ENCODE results near the gene HMGN4.

HMGN4 gene

DNA sequence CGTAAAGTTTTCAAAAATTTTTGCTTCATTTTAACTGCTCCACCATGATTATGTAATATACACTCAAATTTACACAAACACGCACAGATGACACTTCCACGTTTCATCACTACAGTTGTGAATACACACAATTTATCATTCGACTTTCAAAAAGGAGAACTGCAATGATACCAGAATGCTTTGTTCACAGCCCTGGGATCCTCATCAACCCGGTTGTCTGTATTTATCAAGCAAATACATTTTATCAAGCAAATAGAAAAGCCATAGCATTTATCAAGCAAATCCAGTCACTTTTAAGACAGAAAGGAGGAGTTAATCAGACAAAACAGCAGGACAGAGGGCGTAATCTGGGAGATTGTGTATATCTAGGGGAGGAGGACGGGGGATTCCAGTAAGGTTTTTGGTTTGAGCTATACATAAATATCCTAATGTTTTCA is 38.3 kb downstream of the HMGN4 start:
- no peak overlapping the region for H3K4me3 ChIP-seq (replicated peaks; ENCODE audit: insufficient read depth, low read length)
- TF ChIP-seq POLR2AphosphoS5 (IDR thresholded peaks at IDR 0.05; ENCODE audit: low read depth) = no peak
- no peak for TF ChIP-seq GABPA (IDR thresholded peaks at IDR 0.05; ENCODE audit: low read depth)
- TF ChIP-seq, protein P1, sequence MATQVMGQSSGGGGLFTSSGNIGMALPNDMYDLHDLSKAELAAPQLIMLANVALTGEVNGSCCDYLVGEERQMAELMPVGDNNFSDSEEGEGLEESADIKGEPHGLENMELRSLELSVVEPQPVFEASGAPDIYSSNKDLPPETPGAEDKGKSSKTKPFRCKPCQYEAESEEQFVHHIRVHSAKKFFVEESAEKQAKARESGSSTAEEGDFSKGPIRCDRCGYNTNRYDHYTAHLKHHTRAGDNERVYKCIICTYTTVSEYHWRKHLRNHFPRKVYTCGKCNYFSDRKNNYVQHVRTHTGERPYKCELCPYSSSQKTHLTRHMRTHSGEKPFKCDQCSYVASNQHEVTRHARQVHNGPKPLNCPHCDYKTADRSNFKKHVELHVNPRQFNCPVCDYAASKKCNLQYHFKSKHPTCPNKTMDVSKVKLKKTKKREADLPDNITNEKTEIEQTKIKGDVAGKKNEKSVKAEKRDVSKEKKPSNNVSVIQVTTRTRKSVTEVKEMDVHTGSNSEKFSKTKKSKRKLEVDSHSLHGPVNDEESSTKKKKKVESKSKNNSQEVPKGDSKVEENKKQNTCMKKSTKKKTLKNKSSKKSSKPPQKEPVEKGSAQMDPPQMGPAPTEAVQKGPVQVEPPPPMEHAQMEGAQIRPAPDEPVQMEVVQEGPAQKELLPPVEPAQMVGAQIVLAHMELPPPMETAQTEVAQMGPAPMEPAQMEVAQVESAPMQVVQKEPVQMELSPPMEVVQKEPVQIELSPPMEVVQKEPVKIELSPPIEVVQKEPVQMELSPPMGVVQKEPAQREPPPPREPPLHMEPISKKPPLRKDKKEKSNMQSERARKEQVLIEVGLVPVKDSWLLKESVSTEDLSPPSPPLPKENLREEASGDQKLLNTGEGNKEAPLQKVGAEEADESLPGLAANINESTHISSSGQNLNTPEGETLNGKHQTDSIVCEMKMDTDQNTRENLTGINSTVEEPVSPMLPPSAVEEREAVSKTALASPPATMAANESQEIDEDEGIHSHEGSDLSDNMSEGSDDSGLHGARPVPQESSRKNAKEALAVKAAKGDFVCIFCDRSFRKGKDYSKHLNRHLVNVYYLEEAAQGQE (IDR thresholded peaks at IDR 0.05; ENCODE audit: insufficient replicate concordance, low read depth) = no peak
- peak; percentile 63; the same call in 1 of the 2 replicates for TF ChIP-seq SPI1 (IDR thresholded peaks at IDR 0.05; ENCODE audit: borderline replicate concordance, low read depth)
- peak overlapping the region; percentile 58 for H3K27ac ChIP-seq (replicated peaks)
- DNase-seq (ENCODE audit: low read depth in 1 of 2, low spot score in 1 of 2) = peak in 1 of 2 experiments; percentile 47
- H3K27me3 ChIP-seq (ENCODE audit: insufficient read depth, poor library complexity, severe bottlenecking) = no peaks in the 10 kb centered on the region

DNA sequence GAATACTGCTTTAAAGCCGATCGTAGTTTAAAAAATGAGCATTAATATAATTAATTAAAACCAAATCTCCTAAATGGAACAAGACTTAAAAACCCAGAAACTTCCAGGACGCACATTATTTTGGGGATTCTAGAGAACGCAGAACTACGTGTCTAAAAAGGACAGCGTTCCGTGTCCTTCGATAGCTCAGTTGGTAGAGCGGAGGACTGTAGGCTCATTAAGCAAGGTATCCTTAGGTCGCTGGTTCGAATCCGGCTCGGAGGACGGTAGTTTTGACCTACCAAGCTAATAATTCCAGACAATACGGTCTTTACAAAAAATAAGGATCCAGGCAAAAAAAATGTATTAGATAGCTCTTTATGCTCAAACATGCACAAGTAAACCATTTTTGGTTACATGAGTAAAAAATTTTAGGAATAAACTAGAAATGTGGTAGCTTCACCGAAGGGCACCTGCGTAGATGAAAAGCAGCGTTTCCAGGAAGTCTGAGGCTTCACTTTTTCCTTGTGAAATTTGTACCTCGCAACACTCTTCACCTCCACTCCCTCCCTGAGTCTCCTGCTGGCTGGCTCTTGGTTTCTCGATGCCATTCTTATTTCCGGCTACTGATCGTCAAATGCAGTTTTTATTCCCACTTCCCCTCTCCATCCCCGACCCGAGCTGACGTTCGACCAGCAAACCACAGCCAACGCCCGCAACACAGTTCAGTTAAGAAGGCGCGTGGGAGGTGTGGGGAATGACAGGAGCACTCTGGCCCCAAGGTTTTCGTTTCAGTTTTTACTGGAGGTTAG is 39.0 kb downstream of the HMGN4 start:
- Histone ChIP-seq H3K27me3 (ENCODE audit: insufficient read depth, poor library complexity, severe bottlenecking) (no peaks in the 10 kb centered on the region), H3K4me3 (replicated peaks; ENCODE audit: insufficient read depth, low read length) (no peak overlapping the region), H3K27ac (replicated peaks) (peak overlapping the region; percentile 58)
- TF ChIP-seq SPI1 (IDR thresholded peaks at IDR 0.05; ENCODE audit: borderline replicate concordance, low read depth) (peak; percentile 47; the same call in 1 of the 2 replicates), GABPA (IDR thresholded peaks at IDR 0.05; ENCODE audit: low read depth) (no peak)
- DNase-seq (ENCODE audit: low read depth in 1 of 2, low spot score in 1 of 2) = peak in 1 of 2 experiments; percentile 76

DNA sequence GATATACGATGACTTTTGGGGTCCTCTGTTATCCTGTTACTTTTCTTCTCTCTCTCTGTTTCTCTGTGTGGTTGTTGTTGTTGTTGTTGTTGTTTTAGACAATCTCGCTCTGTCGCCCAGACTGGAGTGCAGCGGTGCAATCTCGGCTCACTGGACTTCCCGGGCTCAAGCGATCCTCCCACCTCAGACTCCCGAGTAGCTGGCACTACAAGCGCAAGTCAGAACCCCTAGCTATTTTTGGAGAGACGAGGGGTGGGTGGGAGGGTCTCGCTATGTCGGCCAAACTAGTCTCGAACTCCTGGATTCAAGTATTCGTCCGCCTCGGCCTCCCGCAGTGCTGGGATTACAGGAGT is 39.5 kb downstream of the HMGN4 start:
- Histone ChIP-seq H3K27me3 (ENCODE audit: insufficient read depth, poor library complexity, severe bottlenecking) (no peaks in the 10 kb centered on the region), H3K27ac (replicated peaks) (peak overlapping the region; percentile 58; the same call in 1 of the 2 replicates), H3K4me3 (replicated peaks; ENCODE audit: insufficient read depth, low read length) (no peak overlapping the region)
- DNase-seq (ENCODE audit: low read depth in 1 of 2, low spot score in 1 of 2) = no peak
- TF ChIP-seq, protein P2, sequence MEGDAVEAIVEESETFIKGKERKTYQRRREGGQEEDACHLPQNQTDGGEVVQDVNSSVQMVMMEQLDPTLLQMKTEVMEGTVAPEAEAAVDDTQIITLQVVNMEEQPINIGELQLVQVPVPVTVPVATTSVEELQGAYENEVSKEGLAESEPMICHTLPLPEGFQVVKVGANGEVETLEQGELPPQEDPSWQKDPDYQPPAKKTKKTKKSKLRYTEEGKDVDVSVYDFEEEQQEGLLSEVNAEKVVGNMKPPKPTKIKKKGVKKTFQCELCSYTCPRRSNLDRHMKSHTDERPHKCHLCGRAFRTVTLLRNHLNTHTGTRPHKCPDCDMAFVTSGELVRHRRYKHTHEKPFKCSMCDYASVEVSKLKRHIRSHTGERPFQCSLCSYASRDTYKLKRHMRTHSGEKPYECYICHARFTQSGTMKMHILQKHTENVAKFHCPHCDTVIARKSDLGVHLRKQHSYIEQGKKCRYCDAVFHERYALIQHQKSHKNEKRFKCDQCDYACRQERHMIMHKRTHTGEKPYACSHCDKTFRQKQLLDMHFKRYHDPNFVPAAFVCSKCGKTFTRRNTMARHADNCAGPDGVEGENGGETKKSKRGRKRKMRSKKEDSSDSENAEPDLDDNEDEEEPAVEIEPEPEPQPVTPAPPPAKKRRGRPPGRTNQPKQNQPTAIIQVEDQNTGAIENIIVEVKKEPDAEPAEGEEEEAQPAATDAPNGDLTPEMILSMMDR (IDR thresholded peaks at IDR 0.05; ENCODE audit: insufficient read depth, low read length) = no peak
- no peak for TF ChIP-seq POLR2AphosphoS5 (IDR thresholded peaks at IDR 0.05; ENCODE audit: low read depth)
- no peak for TF ChIP-seq GABPA (IDR thresholded peaks at IDR 0.05; ENCODE audit: low read depth)
- TF ChIP-seq SPI1 (IDR thresholded peaks at IDR 0.05; ENCODE audit: borderline replicate concordance, low read depth) = no peak
- TF ChIP-seq, protein P1 (IDR thresholded peaks at IDR 0.05; ENCODE audit: insufficient replicate concordance, low read depth) = no peak

DNA sequence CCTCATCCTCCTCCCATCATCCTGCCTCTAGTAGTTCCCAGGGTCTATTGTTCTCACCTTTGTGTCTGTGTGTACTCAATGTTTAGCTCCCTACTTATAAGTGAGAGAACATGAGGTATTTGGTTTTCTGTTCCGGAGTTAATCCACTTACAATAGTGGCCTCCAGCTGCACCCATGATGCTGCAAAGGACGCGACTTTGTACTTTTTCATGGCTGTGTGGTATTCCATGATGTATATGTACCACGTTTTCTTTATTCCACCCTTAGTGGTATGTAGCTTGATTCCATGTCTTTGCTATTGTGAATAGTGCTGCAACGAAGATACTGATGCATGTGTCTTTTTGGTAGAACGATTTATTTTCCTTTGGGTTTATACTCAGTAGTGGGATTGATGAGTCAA is 40.1 kb downstream of the HMGN4 start:
- DNase-seq (ENCODE audit: low read depth in 1 of 2, low spot score in 1 of 2) = no peak
- Histone ChIP-seq H3K27ac (replicated peaks) (no peak overlapping the region), H3K27me3 (ENCODE audit: insufficient read depth, poor library complexity, severe bottlenecking) (no peaks in the 10 kb centered on the region), H3K4me3 (replicated peaks; ENCODE audit: insufficient read depth, low read length) (no peak overlapping the region)
- TF ChIP-seq, protein P2 (IDR thresholded peaks at IDR 0.05; ENCODE audit: insufficient read depth, low read length) = no peak
- TF ChIP-seq POLR2AphosphoS5 (IDR thresholded peaks at IDR 0.05; ENCODE audit: low read depth) (no peak), GABPA (IDR thresholded peaks at IDR 0.05; ENCODE audit: low read depth) (no peak), SPI1 (IDR thresholded peaks at IDR 0.05; ENCODE audit: borderline replicate concordance, low read depth) (no peak)
- TF ChIP-seq, protein P1 (IDR thresholded peaks at IDR 0.05; ENCODE audit: insufficient replicate concordance, low read depth) = no peak
